Activated naive CD4-positive, alpha-beta T cell treated with anti-CD3 and anti-CD28 coated beads, Interleukin-2, amount 50 U/mL, for 16 hours (primary cell): ENCODE measurements around the gene DPP6.

Experiments used
- DNase-seq: peaks from one replicate; pipeline ENCODE4 v3.0.0-alpha.2; 2020

The DPP6 gene

DNA sequence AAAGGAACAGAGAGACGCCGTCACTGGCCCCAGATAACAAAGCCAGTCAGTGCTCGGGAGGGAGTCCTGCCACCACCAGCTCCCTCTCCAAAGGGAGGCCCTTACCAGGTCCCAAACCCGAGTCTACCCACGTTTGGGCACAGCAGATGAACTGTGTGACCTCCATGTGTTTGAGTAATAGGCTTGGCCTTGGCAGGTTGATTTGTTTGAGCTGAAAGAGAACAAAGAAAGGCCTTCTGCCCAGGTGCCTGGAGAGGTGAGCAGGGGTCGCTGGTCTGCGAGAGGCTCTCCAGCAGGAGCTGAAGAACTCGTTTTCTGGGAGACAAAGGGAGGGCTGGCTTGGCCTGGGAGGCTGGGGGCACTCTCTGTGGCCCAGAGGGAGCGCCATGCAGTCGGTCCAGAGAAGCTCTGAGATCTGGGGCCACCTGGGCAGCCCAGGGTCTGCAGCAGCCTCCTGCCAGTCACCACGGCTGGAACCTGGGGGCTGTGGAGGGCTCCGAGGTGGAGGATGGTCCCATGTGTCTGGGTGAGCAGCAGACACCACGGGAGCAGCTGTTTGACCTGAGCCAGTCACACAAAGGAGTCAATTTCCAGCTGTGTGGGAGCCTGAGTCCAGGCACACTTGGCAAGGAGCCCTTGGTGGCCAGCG is 851.0 kb downstream of the DPP6 start:
- DNase-seq: no peak

DNA sequence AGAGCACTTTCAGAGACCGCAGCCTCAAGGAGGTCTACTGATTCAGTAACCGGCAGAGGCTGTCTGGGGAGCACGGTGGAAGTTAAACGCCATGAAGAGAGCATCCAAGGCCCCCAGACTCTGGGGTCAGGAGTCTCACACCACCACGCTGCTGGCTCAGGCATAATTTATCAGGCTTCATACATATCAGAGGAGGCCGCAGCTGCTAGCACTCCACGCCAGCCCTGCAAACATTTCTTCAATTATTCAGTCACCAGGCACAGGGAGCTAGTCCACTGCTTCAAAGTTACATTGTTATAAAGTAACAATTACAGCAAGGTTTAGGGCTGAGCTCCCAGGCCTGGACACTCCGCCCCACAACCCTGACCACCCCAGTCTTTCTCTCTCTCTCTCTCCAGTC is 852.9 kb downstream of the DPP6 start:
- no peak for DNase-seq

DNA sequence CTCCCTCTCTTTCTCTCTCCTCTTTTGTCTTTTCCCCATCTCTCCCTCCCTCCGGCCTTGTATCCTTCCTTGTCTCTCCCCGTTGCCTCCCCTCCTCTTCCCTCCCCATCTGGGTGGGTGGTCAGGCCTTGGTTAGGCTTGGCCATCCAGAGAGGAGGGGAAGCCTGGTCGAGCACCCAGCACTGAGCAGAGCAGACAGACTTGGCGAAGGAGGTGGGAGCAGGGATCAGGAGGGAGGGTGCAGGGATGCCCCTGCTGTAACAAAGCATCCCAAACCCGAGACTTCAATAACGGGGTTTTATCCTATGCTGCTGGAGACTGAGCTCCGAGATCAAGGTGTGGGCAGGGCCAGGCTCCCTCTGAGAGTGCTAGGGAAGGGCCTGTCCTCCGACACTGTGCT is 853.4 kb downstream of the DPP6 start:
- DNase-seq: no peak

DNA sequence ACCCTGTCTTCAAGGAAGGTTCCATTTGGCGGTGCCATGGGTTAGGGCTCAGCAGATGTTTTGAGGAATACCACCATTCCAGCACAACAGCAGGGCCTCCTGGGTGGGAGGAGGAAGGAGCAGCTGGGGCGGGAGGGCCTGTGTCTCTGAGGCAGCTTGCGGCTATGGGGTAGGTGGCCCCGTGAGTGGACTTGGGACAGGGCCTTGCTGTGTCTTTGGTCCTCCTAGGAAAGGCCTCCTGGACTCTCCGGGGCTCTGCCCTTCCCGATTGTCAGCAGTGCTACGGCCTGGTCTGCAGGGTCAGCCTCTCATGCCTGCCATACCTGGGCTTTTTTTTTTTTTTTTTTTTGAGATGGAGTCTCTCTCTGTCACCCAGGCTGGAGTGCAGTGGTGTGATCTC is 854.0 kb downstream of the DPP6 start:
- no peak for DNase-seq

DNA sequence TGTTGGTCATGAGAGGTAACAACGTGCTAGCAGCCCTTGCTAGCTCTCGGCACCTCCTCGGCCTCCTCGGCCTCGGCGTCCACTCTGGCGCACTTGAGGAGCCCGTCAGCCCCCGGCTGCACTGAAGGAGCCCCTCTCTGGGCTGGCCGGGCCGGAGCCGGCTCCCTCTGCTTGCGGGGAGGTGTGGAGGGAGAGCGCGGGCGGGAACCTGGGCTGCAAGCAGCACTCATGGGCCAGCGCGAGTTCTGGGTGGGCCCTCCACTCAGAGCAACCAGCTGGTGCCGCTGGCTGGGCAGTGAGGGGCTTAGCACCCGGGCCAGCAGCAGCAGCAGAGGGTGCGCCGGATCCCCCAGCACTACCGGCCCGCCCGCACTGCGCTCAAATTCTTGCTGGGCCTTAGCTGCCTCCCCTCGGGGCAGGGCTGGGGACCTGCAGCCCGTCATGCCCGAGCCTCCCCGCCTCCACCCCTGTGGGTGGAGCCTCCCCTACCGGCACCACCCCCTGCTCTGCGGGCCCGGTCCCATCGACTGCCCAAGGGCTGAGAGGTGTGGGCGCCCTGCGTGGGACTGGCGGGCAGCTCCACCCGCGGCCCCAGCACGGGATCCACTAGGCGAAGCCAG is 854.6 kb downstream of the DPP6 start:
- DNase-seq: no peak

DNA sequence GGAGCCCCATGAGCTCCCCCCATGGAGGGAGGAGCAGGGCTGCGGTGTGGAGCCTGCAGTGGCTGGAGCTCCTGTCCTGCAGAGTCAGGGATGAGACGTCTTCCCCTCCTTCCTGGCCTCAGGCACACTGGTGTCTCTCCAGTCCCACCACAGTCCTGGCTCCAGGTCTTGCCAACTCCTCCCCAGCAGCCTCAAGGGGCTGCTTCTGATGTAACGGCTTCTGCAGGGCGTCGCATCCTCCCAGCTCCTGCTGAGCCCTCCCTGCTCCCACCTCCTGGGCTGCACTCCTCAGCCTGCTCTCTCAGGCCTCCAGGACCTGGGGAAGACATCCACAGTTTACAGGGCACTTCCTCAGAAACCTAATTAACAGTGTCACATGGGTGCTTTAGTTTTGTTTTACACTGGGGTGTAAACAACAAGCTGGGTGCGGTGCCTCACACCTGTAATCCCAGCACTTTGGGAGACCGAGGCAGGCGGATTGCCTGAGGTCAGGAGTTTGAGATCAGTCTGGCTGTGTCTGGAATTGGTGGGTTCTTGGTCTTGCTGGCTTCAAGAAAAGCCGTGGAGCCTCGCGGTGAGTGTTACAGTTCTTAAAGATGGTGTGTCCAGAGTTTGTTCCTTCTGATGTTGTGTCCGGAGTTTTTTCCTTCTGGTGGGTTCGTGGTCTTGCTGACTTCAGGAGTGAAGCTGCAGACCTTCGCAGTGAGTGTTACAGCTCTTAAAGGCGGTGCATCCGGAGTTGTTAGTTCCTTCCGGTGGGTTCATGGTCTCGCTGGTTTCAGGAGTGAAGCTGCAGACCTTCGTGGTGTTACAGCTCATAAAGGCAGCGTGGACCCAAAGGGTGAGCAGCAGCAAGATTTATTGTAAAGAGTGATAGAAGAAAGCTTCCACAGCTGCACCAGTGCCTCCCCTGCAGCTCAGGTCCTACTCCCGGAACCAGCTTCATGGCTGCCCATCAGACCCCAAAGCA is 855.7 kb downstream of the DPP6 start:
- DNase-seq: no peak

DNA sequence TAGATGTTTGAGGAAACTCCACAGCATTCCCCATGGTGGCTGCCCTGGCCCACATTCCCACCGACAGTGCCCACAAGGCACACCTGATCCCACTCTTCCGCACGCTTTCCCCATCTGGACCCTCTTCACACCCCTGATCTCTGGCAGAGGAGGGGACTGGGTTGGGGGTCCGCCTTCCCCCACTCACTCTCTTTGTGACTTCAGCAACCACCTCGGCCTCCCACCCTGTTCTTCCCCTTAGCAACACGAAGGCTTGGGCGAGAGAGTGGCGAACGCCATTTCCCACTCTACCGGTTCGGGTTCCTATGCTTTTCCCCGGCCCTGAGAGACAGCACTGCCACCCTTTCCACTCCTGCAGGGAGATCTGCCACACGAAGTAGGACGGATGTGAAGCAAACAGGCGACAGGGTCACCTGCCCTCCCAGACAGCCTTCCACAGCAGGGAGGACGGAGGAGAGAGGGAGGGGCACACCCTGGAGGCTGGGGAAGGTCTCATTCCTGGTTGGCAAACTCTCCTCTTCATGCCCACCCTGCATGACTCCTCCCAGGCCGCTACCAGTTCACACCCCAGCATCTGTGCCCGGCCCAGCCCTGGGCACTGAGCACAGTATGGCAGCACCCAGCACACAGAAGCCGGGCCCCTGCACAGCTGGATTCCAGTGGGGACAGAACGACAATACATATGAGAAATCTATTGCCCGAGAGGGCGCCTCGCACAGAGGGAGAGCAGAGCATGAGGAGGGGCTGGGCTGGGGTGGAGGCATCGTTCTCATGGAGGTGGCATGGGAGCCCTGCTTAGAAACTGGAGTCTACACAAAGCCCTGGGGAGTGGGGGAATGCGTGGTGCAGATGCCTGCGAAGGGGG is 857.3 kb downstream of the DPP6 start:
- no peak for DNase-seq

DNA sequence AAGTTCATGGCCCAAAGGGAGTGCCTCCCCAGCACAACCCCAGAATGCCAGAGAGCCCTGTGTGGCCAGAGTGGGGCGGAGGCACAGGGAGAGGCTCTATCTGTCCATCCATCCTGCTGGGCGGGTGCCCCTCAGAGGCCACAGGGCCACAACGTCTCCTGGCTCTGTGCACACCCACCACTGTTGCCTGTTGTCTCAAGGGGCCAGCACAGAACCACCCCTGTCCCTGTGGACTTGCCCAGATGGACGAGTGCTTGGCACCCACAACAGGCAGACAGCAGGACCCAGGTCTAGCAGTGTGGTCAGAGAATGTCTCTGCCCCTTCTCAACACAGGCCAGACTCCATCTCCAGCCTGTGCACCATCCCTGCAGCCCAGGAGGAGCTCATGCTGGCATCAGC is 857.9 kb downstream of the DPP6 start:
- DNase-seq: no peak

DNA sequence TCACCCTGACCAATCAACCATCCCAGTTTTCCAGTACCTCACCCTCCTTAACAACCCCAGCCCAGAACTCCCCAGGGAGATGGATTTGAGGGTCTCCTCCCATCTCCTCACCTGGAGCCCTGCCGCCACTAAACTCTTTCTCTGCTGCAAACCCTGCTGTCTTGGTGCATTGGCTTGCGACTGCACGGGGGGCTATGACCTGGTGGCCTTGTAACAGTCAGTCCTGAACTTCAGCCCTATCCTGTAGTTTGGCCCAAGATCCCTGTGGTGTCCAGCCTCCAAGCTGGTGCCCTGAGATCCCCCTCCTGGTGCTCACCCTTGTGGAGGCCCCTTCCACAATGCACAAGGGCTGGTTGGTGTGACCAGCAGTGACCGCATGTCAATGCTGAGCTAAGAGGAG is 858.8 kb downstream of the DPP6 start:
- DNase-seq: no peak

DNA sequence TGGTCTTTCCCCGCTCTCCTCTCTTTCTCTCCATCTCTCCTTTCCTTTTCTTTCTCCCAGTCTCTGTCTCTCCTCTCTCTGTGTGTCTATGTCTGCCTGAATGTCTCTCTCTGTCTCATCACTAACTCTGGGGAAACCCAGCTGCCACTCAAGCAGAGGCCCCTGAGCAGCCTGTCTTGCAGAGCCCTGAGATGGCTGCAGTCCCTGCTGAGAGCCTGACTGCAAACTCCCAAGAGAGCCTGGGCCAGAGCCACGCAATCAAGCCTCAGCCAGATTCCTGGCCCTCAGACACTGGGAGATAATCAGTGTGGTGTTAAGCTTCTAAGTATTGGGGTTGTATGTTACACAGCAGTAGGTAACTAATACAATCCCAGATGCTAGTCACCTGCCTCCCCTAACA is 859.2 kb downstream of the DPP6 start:
- DNase-seq: no peak

DNA sequence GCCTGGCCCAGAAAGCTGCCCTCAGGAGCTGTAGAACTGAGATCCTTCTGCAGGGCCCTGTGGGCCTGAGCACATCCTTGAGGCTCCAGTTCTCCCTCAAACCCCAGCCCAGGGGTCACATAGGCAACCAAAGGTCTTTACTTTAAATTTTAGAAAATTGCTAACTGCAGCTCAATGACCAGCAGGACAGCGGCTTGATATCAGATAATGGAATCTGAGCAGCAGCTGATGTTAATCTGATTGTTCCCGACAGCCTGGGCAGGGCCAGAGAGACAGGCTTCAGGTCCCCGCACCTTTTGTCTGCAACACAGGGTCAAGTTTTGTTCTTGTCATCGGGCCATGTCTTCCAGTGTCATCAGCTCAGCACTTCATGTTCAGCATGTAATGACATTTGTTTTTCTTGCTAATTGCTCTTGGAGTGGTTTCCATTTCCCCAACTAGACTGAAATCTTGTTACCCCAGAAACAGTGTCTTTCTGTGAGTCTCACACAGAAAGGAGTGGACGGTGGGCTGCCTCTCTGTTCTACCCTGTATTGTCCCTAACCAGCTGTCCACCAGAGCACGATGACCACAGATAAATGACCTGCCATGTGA is 859.8 kb downstream of the DPP6 start:
- DNase-seq: no peak

DNA sequence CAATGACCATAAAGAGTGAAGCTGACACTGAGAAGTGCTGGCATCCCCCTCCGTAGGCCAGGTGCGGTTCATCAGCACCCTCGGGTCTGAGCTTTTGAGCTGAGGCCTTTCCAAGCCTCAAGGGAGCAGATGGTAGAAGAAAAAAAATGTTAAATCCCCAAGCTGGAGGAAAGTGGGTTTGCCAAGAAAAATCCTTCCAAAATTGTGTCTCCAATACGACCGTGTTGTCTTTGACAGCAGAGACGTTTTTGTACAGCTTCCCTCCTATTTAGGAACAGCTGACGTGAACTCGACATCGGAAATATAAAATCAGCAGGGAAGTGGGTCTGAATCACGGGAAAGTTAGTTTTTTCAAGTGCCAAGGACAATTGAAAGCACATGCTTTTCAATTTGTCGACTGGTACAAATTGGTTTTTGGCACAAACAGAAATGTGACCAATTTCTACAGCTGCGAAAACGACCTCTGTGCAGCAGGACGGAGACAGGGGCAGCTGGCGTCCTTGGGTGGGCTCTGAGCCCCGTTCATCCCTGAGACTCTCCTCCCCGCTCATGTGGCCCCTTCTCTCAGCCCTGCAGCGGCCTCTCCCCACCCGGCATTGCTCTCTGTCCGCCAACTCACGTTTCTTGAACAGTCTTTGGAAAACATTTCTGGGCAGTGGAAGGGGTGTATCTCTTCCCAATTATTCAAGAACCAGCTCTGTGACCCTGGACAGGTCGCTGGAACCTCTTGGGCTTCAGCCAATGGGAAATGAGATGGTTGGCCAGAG is 860.9 kb downstream of the DPP6 start:
- no peak for DNase-seq

DNA sequence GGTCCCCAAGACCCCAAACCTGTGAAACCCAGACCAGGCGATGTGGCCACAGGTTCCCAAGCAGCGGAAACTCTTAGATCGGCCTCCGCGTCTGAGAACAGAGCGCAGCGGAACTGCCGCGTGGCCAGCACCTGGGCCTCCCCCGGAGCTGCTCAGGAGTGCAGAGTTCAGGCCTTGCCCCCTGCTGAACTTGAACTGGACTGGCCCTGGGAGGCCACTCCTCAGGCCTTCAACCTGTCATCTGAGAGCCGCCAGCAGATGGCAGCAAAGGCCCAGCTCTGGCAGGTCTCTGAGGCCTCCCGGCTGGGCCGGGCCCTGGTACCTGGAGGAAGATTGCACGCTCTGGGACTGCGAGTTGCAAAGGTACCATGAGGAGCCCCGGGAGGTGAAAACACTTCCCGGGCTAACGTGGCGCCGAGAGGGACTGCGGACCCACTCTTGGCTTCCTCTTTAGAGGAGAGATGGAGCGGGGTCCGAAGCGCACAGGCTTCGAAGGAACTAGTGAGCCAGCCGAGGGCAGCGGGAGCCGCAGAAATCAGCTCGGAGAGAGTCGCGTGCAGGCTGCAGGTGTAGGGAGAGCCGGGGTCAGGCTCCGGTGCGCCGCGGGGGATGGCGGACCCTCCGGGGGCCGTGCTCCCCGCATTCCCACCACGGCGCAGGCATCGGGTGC is 861.6 kb downstream of the DPP6 start:
- peak; percentile 91 for DNase-seq

DNA sequence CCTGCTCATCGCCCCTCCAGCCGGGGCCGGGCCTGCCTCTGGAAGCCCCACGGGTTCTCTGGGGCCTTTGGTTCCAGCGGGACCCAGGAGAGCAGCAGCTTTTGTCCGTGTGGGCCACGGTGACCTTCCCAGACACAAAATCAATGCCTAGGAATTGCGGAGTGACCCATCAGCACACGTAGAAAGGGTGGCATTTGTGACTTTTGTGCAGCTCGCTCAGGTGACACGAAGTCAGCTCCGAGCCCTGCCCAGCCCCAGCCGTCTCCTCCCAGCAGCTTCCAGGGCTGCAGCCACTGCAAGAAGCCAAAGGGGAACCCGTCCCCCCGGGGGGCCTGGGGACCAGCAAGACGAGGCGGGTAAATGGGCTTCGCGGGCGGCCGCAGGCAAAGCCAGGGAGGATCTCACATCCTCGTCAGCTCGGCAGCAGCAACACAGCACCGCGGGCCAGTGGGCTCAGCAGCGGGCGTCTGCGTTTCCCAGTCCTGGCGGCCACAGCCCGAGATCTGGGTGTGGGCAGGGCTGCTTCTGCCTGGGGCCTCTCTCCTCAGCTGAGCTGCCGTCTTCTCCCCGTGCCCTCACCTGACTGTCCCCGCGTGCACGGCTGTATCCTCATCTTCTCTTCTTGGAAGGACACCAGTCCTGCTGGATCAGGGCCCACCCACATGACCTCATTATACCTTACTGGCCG is 862.3 kb downstream of the DPP6 start:
- no peak for DNase-seq

DNA sequence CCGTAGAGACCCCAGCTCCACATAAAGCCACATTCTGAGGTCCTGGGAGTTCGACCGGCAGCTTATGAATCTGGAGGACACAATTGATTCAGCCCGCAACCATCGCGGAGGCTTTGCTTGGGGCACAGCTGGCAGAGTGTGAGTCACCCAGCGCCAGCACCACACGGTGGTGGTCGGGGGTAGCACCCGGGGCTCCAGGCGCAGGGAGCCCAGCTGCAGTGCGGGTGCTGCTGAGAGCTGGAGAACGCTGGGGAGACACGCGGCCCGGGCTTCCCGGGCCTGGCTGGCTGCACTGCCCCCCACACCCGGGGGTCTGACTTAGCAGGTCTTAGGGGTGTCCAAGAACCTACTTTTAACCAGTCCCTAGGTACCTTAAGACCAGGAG is 862.8 kb downstream of the DPP6 start:
- no peak for DNase-seq

DNA sequence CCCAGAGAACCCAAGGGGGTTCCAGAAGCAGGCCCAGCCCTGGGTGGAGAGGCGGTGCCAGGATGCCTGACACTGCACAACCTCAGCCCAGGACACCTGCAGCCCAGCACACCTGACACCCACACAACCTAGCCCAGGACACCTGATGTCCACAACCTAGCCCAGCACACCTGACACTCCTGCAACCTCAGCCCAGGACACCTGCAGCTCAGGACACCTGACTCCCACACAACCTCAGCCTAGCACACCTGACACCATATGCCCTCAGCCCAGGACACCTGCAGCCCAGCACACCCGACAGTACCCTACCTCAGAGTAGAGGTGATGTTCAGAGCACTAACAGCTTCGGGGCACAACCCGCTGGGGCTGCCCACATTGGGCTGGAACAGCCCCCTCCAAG is 863.4 kb downstream of the DPP6 start:
- no peak for DNase-seq

DNA sequence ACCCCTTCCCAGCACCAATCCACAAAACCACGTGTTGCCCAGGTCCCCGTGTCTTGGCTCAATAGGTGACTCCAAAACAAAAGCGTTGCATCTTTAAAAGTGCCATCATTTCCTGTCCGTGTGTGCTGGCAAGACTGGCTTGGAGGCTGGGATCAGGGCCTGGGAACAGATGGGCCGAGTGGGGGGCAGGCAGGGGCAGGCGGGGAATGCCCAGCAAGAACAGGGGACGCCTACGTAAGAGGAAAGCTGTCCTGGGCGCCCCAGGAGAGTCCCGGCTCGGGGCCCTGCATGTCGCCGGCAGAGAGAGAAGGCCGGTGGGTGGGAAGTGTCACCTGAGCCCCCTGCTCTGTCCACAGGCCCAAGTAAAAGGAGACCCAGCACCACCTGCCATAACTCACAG is 864.2 kb downstream of the DPP6 start:
- no peak for DNase-seq

DNA sequence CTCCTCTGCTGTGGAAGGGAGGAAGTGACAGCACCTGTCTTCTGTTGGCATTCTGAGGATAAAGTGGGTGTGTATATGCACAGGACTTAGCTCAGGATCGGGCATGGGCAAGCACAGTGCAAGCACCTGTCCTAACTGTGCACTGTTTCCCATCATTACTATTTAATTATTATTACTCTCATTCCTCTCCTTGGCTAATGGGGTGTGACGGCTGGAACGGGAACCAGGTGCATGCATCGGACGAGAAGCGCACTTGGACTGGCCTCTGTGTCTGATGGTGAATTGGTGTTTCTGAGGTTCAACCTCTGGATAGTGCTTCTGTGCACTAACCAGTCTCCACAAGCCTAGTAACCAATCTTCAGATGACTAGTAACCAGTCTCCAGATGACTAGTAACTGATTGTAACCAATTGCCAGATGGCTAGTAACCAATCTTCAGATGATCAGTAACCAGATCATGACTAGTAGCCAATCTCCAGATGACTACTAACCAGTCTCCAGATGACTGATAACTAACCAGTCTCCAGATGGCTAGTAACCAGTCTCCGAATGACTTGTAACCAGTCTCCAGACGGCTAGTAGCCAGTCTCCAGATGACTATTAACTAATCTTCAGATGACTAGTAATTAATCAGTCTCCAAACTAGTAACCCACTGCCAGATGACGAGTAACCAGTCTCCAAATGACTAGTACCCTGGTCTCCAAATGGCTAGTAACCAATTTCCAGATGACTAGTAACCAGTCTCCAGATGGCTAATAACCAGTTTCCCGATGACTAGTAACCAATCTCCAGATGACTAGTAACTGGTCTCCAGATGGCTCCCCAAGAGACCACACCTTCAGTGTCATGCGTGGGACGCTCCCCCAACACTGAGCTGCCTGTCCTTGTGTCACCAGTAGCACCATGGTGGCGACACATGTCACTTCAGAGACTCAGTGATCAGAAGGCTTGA is 864.9 kb downstream of the DPP6 start:
- no peak for DNase-seq

DNA sequence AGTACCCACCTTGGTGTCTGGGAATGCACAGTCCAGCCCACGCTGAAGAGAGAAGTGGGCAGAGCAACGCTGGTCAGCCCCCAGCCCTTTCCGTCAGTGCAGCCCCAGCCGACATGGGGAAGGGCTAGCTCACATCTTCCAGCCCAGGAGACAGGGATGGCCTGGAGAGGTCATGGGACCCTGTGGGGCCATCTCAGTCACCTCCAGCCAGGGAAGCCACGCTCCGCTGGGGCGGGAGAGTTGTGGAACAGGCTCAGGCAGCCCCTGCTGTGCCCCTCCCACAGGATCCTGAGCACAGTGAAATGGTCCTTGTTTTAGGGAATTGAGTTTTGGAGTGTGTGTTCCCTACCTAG is 865.6 kb downstream of the DPP6 start:
- DNase-seq: no peak

DNA sequence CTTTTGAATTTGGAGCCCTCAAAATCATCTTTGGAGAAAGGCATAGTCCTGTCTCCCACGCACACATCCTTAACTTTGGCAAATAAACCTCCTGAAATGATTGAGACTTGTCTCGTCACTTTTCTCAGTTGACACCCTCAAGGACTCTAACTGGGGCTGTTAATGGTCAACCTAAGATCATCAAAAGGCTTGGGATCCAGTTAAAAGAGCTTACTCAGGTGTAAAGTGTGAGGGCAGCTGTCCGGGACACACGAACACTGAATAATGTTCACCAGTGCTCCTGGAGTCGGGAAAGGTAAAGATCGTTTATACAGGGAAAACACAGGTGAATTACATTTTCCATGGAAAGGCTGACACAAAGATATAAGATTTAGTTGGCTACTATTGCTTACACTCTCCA is 866.1 kb downstream of the DPP6 start:
- DNase-seq: no peak
